T-cell (primary cell): Measurements from ENCODE around the gene RABGAP1L. TPM values are rescaled to one million over a fixed set of nuclear protein-coding genes. Genes with fewer than 3 reads are reported as not detected.

Source experiments
- total RNA-seq, 35 experiments: library from RNA in 6 of 35; stranded (reverse) in 6 of 35; fragments of 120-200 nt in 1 of 35; gene quantifications; one replicate each; pipeline versions ENCODE4 v1.2.1 to v1.2.4 and lab custom pipeline; 2013 to 2026

The RABGAP1L gene
- total RNA-seq, 5 donors from 2014 or later (not counting 1 experiment from before 2014, with no cell fraction given): 75.0 to 108 (median 82.3) TPM

Other genes with a start within 250 kb of the RABGAP1L start
- gene SERPINC1, start 242.2 kb upstream of the RABGAP1L start, total RNA-seq: 1 to 10 TPM in 1 of 5 donors, under 1 TPM in 2, not detected in 2; 0.72 to 1.3 (median 0.95) TPM
- 10 to 100 TPM; 39.9 to 52.1 (median 49.3) TPM for gene RC3H1, start 137.2 kb upstream of the RABGAP1L start, total RNA-seq